ENCODE data around the gene RBM28. TPM values are rescaled to one million over a fixed set of nuclear protein-coding genes. Genes with fewer than 3 reads are reported as not detected.
A peak's percentile ranks its signal among the peaks of the same experiment; 100 is the strongest.

Gene RBM28
- total RNA-seq, 1 experiment from 2014 or later, result 45.3 TPM

- no peaks in the 10 kb centered on the region for H3K4me1 ChIP-seq (ENCODE audit: insufficient read depth, low read length)
- H3K27ac ChIP-seq (ENCODE audit: low read length), result no peak overlapping the region
- no peaks in the 10 kb centered on the region for H3F3A ChIP-seq (ENCODE audit: low read length, unreplicated experiment)
- BruUV-seq (replicated peaks), result no TSS peak
- H3K9ac ChIP-seq (ENCODE audit: low read length), result no peak overlapping the region
- H3K27me3 ChIP-seq (ENCODE audit: low read length), result no peaks in the 10 kb centered on the region
- intact Hi-C loops (cut with micrococcal nuclease), result no loop called here
- no peak overlapping the region for H2AFZ ChIP-seq (ENCODE audit: low read length)
- peaks cover 9% of the 10 kb centered on the region; the same call in 1 of the 2 replicates for H3K36me3 ChIP-seq (ENCODE audit: low read depth, low read length)
- ChIA-PET CTCF (interaction anchor here (1.2 kb wide), 1 partner anchor 45 kb away, joined by 3 read pairs; no protein-coding TSS in a partner anchor), POLR2A (ENCODE audit: unreplicated experiment) (no interaction called here)
- H3K4me2 ChIP-seq (ENCODE audit: low read length), result no peak overlapping the region
- no peaks in the 10 kb centered on the region for H4K20me1 ChIP-seq (ENCODE audit: low read length)
- H3K4me3 ChIP-seq (ENCODE audit: low read length), result no peak overlapping the region
- H3K9me2 ChIP-seq (replicated peaks; ENCODE audit: low read length), result no peaks in the 10 kb centered on the region
- TF ChIP-seq CTCF (conservative IDR thresholded peaks at IDR 0.05; ENCODE audit: low read depth, low read length) (no peak), EZH2 (IDR thresholded peaks at IDR 0.05; ENCODE audit: low read length, unreplicated experiment) (no peak), EZH2phosphoT487 (IDR thresholded peaks at IDR 0.05; ENCODE audit: borderline replicate concordance, low read length) (no peak)
- no peaks in the 10 kb centered on the region for H3K9me3 ChIP-seq (ENCODE audit: low read length)
- ATAC-seq (no peak), DNase-seq (no peak)
- no peaks in the 10 kb centered on the region for H3K79me2 ChIP-seq (ENCODE audit: low read length)
These were observed 48.1 kb upstream of the RBM28 start for GRCh38 chr7:128391805-128392204.

GRCh38 chr7:128390871-128391565 lies 47.3 kb upstream of the RBM28 start:
- CTCF ChIA-PET, result interaction anchor here (1.2 kb wide), 1 partner anchor 44 kb away, joined by 3 read pairs; no protein-coding TSS in a partner anchor
- Histone ChIP-seq H3K27me3 (ENCODE audit: low read length) (no peaks in the 10 kb centered on the region), H3K9me3 (ENCODE audit: low read length) (no peaks in the 10 kb centered on the region), H3K36me3 (ENCODE audit: low read depth, low read length) (peaks cover 9% of the 10 kb centered on the region; the same call in 1 of the 2 replicates), H3K9ac (ENCODE audit: low read length) (no peak overlapping the region), H3K79me2 (ENCODE audit: low read length) (no peaks in the 10 kb centered on the region), H4K20me1 (ENCODE audit: low read length) (no peaks in the 10 kb centered on the region), H2AFZ (ENCODE audit: low read length) (no peak overlapping the region), H3K4me1 (ENCODE audit: insufficient read depth, low read length) (no peaks in the 10 kb centered on the region), H3K4me3 (ENCODE audit: low read length) (no peak overlapping the region), H3K9me2 (replicated peaks; ENCODE audit: low read length) (no peaks in the 10 kb centered on the region), H3K27ac (ENCODE audit: low read length) (no peak overlapping the region), H3K4me2 (ENCODE audit: low read length) (no peak overlapping the region), H3F3A (ENCODE audit: low read length, unreplicated experiment) (no peaks in the 10 kb centered on the region)
- DNase-seq, result no peak
- POLR2A ChIA-PET (ENCODE audit: unreplicated experiment), result interaction anchor here (0.6 kb wide), 2 partner anchors 47 to 201 kb away, joined by 4 read pairs; no protein-coding TSS in a partner anchor
- intact Hi-C loops (cut with micrococcal nuclease), result no loop called here
- no peak for TF ChIP-seq EZH2phosphoT487 (IDR thresholded peaks at IDR 0.05; ENCODE audit: borderline replicate concordance, low read length)
- TSS peak; percentile 3 for BruUV-seq (replicated peaks)
- no peak for ATAC-seq

GRCh38 chr7:128389618-128390329 lies 46.1 kb upstream of the RBM28 start:
- CTCF ChIA-PET, result interaction anchor here (1.5 kb wide), 1 partner anchor 42 kb away, joined by 13 read pairs; no protein-coding TSS in a partner anchor
- intact Hi-C loops (cut with micrococcal nuclease), result no loop called here
- BruUV-seq (replicated peaks), result no TSS peak
- Histone ChIP-seq H4K20me1 (ENCODE audit: low read length) (no peaks in the 10 kb centered on the region), H3K9me2 (replicated peaks; ENCODE audit: low read length) (no peaks in the 10 kb centered on the region), H3K79me2 (ENCODE audit: low read length) (no peaks in the 10 kb centered on the region), H3K9me3 (ENCODE audit: low read length) (no peaks in the 10 kb centered on the region), H3K4me3 (ENCODE audit: low read length) (no peak overlapping the region), H3K4me1 (ENCODE audit: insufficient read depth, low read length) (no peaks in the 10 kb centered on the region), H3K36me3 (ENCODE audit: low read depth, low read length) (no peaks in the 10 kb centered on the region; the same call in 1 of the 2 replicates), H3K27me3 (ENCODE audit: low read length) (no peaks in the 10 kb centered on the region), H2AFZ (ENCODE audit: low read length) (no peak overlapping the region), H3K9ac (ENCODE audit: low read length) (no peak overlapping the region), H3K27ac (ENCODE audit: low read length) (no peak overlapping the region), H3F3A (ENCODE audit: low read length, unreplicated experiment) (no peaks in the 10 kb centered on the region), H3K4me2 (ENCODE audit: low read length) (no peak overlapping the region)
- ATAC-seq (no peak; the same call in 1 of the 2 replicates), DNase-seq (no peak)
- TF ChIP-seq EZH2phosphoT487 (IDR thresholded peaks at IDR 0.05; ENCODE audit: borderline replicate concordance, low read length) (no peak), CTCF (conservative IDR thresholded peaks at IDR 0.05; ENCODE audit: low read depth, low read length) (no peak), EZH2 (IDR thresholded peaks at IDR 0.05; ENCODE audit: low read length, unreplicated experiment) (no peak)
- POLR2A ChIA-PET (ENCODE audit: unreplicated experiment), result no interaction called here

All from PC-3 (cell line).